Neural cell (in vitro differentiated cells): ENCODE results near the gene PPP2R5E. TPM values are rescaled to one million over a fixed set of nuclear protein-coding genes. Genes with fewer than 3 reads are reported as not detected.

Experiments used
- H2AFZ ChIP-seq: fragments of 200-600, 300-800 bp; sonication (generic), shearing (Covaris generic); 2 replicates; pipeline ENCODE4 v1.6.0; 2014; ENCODE audit warnings: low read depth, mild to moderate bottlenecking, antibody characterized with exemption, low read length, moderate library complexity
- H3F3A ChIP-seq: fragments of 200-600 bp; shearing (Covaris generic); 2 replicates; pipeline ENCODE4 v1.6.1; 2016; ENCODE audit warnings: mild to moderate bottlenecking, moderate library complexity, mixed read lengths, antibody characterized with exemption, low read length; ENCODE audit not compliant: insufficient read depth, poor library complexity, severe bottlenecking
- H3K27ac ChIP-seq: fragments of 200-600, 300-800 bp; sonication (generic), shearing (Covaris generic); 2 replicates; pipeline ENCODE4 v1.5.1; 2014; ENCODE audit warnings: mild to moderate bottlenecking, low read length, moderate library complexity
- H3K27me3 ChIP-seq: fragments of 300-800, 200-600 bp; sonication (generic), shearing (Covaris generic); 2 replicates; pipeline ENCODE4 v1.6.0; 2014; ENCODE audit warnings: mild to moderate bottlenecking, low read depth, low read length, moderate library complexity; ENCODE audit not compliant: insufficient read depth
- H3K36me3 ChIP-seq: fragments of 300-800, 200-600 bp; sonication (generic), shearing (Covaris generic); 2 replicates; pipeline ENCODE4 v1.5.1; 2014; ENCODE audit warnings: mild to moderate bottlenecking, antibody characterized with exemption, low read length, moderate library complexity; ENCODE audit not compliant: insufficient read depth
- H3K4me2 ChIP-seq: fragments of 300-800, 200-600 bp; sonication (generic), shearing (Covaris generic); 2 replicates; pipeline ENCODE4 v1.6.0; 2014; ENCODE audit warnings: mild to moderate bottlenecking, low read length
- H3K4me3 ChIP-seq: fragments of 300-800, 200-600 bp; sonication (generic), shearing (Covaris generic); 2 replicates; pipeline ENCODE4 v1.5.1; 2014; ENCODE audit warnings: mild to moderate bottlenecking, low read length, moderate library complexity
- H3K79me2 ChIP-seq: fragments of 200-600 bp; shearing (Covaris generic); replicated peaks from 2 replicates; pipeline ENCODE4 v1.6.0; 2014; ENCODE audit warnings: mild to moderate bottlenecking, low read length, moderate library complexity; ENCODE audit not compliant: insufficient read depth
- H3K9ac ChIP-seq: fragments of 300-800, 200-600 bp; sonication (generic), shearing (Covaris generic); 2 replicates; pipeline ENCODE4 v1.6.1; 2016; ENCODE audit warnings: mild to moderate bottlenecking, low read length, mixed read lengths
- H3K9me2 ChIP-seq: fragments of 200-600 bp; shearing (Covaris generic); 2 replicates; pipeline ENCODE4 v1.6.1; 2016; ENCODE audit warnings: mild to moderate bottlenecking, low read length, mixed read lengths; ENCODE audit not compliant: insufficient read depth
- H3K9me3 ChIP-seq: fragments of 200-600, 300-800 bp; sonication (generic), shearing (Covaris generic); 2 replicates; pipeline ENCODE4 v1.6.1; 2016; ENCODE audit warnings: mild to moderate bottlenecking, mixed run types, low read length, moderate library complexity, mixed read lengths
- H4K20me1 ChIP-seq: fragments of 200-600 bp; shearing (Covaris generic); 2 replicates; pipeline ENCODE4 v1.6.1; 2016; ENCODE audit warnings: mild to moderate bottlenecking, mixed run types; ENCODE audit not compliant: insufficient read depth
- EP300 ChIP-seq: fragments of 450-650 bp; conservative IDR thresholded peaks from 2 replicates; pipeline ENCODE4 v1.6.1; 2014; ENCODE audit warnings: antibody characterized with exemption, mild to moderate bottlenecking, moderate library complexity; ENCODE audit not compliant: poor library complexity, severe bottlenecking
- EZH2 ChIP-seq: fragments of 200-600, 300-800 bp; shearing (Covaris generic), sonication (generic); IDR thresholded peaks from 2 replicates; pipeline ENCODE4 v1.6.1; 2014; ENCODE audit warnings: antibody characterized with exemption, low read length, borderline replicate concordance, mild to moderate bottlenecking; ENCODE audit not compliant: insufficient read depth, poor library complexity, severe bottlenecking
- MXI1 ChIP-seq: fragments of 450-650 bp; conservative IDR thresholded peaks from 2 replicates; pipeline ENCODE4 v1.6.1; 2014; ENCODE audit warnings: antibody characterized with exemption, mild to moderate bottlenecking; ENCODE audit not compliant: poor library complexity, severe bottlenecking
- POLR2AphosphoS5 ChIP-seq: IDR thresholded peaks from 2 replicates; pipeline ENCODE4 v1.6.1; 2012
- RAD21 ChIP-seq: fragments of 450-650 bp; conservative IDR thresholded peaks from 2 replicates; pipeline ENCODE4 v1.6.1; 2014; ENCODE audit warnings: antibody characterized with exemption, mild to moderate bottlenecking, moderate library complexity
- SMC3 ChIP-seq: fragments of 450-650 bp; conservative IDR thresholded peaks from 2 replicates; pipeline ENCODE4 v1.6.1; 2014; ENCODE audit warnings: antibody characterized with exemption, mild to moderate bottlenecking, moderate library complexity; ENCODE audit not compliant: poor library complexity
- TAF1 ChIP-seq: IDR thresholded peaks from 2 replicates; pipeline ENCODE4 v1.6.1; 2012; ENCODE audit warnings: low read depth
- polyA plus RNA-seq: library from polyadenylated mRNA; depleted of rRNA; stranded (reverse); fragments of >200 nt; gene quantifications from 2 replicates; pipeline ENCODE4 v1.2.3, GENCODE V29; 2014
- TF ChIP-seq, protein P1 (sequence below): IDR thresholded peaks from 2 replicates; pipeline ENCODE4 v1.6.1; 2012; ENCODE audit warnings: borderline replicate concordance
- TF ChIP-seq, protein P2 (sequence below): fragments of 450-650 bp; IDR thresholded peaks from 2 replicates; pipeline ENCODE4 v1.5.1; 2014; ENCODE audit warnings: antibody characterized with exemption, mild to moderate bottlenecking, moderate library complexity; ENCODE audit not compliant: poor library complexity, severe bottlenecking

PPP2R5E gene
- polyA plus RNA-seq, 1 donor from 2014 or later, result 26.7 TPM

DNA sequence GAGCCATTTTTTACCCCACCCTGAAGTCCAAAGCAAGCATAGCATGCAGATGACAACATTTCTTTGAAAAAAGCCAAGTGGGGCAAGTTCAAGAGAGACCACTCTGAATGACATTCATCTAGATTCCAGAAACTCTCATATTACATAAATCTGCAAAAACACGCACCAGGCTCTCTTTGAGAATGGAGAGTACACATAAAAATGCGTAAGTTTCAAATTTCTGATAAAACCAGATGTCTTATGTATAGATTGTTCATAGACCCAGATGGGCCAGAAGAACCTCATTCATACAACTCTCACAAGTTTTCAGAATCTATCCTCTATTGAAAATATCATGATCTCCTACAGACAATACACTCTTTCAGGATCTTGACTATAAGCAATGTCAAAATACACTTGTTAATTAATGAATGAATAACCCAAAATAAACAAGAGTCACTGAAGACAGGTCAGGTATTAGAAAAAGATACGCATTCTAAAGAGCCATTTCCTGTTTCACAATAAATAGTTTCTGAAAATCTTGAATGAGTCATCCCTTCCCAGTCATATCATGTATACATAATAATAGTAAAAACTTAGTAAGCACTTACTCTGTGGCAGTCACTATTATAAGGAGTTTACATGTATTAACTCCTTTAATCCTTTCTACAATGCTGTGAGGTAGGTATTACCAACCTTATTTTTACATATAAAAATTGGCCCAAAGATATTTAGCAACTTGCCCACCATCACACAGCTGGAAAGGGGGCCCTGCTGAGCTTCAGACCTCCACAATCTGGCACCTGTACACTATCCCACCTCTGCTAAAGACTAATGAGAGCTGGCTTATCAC, 72.0 kb downstream of the PPP2R5E start:
- H2AFZ ChIP-seq, result no peak overlapping the region

GRCh38 chr14:63468294-63468693, 74.9 kb downstream of the PPP2R5E start:
- Histone ChIP-seq H3K4me2 (no peak overlapping the region), H3F3A (no peaks in the 10 kb centered on the region), H3K79me2 (peaks cover 42% of the 10 kb centered on the region), H3K9me3 (no peaks in the 10 kb centered on the region), H2AFZ (no peak overlapping the region), H3K9me2 (no peaks in the 10 kb centered on the region), H3K27me3 (no peaks in the 10 kb centered on the region), H3K9ac (no peak overlapping the region), H3K27ac (no peak overlapping the region), H4K20me1 (no peaks in the 10 kb centered on the region), H3K4me3 (no peak overlapping the region), H3K36me3 (no peaks in the 10 kb centered on the region)
- TF ChIP-seq POLR2AphosphoS5 (no peak), EZH2 (no peak), TAF1 (no peak)

More for the DNA sequence above, 72.0 kb downstream of the PPP2R5E start:
- Histone ChIP-seq H3K36me3 (no peaks in the 10 kb centered on the region), H3K4me2 (no peak overlapping the region), H3K9me3 (no peaks in the 10 kb centered on the region), H3K4me3 (no peak overlapping the region), H3F3A (no peaks in the 10 kb centered on the region), H3K9me2 (no peaks in the 10 kb centered on the region), H3K27me3 (no peaks in the 10 kb centered on the region), H3K27ac (no peak overlapping the region), H3K9ac (no peak overlapping the region), H4K20me1 (no peaks in the 10 kb centered on the region), H3K79me2 (peaks cover 50% of the 10 kb centered on the region)
- TF ChIP-seq, protein P1, sequence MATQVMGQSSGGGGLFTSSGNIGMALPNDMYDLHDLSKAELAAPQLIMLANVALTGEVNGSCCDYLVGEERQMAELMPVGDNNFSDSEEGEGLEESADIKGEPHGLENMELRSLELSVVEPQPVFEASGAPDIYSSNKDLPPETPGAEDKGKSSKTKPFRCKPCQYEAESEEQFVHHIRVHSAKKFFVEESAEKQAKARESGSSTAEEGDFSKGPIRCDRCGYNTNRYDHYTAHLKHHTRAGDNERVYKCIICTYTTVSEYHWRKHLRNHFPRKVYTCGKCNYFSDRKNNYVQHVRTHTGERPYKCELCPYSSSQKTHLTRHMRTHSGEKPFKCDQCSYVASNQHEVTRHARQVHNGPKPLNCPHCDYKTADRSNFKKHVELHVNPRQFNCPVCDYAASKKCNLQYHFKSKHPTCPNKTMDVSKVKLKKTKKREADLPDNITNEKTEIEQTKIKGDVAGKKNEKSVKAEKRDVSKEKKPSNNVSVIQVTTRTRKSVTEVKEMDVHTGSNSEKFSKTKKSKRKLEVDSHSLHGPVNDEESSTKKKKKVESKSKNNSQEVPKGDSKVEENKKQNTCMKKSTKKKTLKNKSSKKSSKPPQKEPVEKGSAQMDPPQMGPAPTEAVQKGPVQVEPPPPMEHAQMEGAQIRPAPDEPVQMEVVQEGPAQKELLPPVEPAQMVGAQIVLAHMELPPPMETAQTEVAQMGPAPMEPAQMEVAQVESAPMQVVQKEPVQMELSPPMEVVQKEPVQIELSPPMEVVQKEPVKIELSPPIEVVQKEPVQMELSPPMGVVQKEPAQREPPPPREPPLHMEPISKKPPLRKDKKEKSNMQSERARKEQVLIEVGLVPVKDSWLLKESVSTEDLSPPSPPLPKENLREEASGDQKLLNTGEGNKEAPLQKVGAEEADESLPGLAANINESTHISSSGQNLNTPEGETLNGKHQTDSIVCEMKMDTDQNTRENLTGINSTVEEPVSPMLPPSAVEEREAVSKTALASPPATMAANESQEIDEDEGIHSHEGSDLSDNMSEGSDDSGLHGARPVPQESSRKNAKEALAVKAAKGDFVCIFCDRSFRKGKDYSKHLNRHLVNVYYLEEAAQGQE, result no peak
- no peak for TF ChIP-seq RAD21
- no peak for TF ChIP-seq EP300
- TF ChIP-seq, protein P2, sequence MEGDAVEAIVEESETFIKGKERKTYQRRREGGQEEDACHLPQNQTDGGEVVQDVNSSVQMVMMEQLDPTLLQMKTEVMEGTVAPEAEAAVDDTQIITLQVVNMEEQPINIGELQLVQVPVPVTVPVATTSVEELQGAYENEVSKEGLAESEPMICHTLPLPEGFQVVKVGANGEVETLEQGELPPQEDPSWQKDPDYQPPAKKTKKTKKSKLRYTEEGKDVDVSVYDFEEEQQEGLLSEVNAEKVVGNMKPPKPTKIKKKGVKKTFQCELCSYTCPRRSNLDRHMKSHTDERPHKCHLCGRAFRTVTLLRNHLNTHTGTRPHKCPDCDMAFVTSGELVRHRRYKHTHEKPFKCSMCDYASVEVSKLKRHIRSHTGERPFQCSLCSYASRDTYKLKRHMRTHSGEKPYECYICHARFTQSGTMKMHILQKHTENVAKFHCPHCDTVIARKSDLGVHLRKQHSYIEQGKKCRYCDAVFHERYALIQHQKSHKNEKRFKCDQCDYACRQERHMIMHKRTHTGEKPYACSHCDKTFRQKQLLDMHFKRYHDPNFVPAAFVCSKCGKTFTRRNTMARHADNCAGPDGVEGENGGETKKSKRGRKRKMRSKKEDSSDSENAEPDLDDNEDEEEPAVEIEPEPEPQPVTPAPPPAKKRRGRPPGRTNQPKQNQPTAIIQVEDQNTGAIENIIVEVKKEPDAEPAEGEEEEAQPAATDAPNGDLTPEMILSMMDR, result no peak
- no peak for TF ChIP-seq TAF1
- TF ChIP-seq POLR2AphosphoS5, result no peak
- no peak for TF ChIP-seq MXI1
- TF ChIP-seq EZH2, result no peak
- no peak for TF ChIP-seq SMC3
